ENCODE measurements around the gene IGFLR1.

Gene IGFLR1

DNA sequence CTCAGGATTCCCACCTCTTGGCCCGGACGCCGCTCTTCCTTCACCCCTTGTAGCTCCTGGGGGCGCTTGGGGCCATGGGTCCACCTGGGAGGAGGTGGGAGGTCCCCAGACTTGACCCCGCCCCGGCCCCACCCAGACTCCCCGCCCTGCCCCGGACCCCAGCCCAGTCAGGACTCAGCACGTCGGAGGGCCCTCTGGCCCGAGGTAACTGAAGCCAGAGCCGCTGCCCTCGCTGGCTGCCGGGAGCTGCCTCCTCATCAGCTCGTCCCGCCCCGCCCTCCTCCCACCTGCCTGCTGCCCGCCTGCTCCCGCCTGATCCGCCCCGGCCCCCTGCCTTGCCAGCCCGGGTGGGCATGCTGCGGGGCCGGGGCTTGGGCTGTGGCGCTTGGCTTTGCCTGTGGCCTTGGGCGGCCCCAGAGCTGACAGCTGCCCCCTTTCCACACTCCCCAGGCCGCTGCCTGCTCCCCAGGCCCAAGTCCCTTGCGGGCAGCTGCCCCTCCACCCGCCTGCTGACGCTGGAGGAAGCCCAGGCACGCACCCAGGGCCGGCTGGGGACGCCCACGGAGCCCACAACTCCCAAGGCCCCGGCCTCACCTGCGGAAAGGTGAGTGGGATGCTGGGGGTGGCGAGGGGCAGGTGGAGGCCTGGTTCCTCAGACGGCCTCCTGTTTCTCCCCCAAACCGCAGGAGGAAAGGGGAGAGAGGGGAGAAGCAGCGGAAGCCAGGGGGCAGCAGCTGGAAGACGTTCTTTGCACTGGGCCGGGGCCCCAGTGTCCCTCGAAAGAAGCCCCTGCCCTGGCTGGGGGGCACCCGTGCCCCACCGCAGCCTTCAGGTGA lies 42.5 kb upstream of the IGFLR1 start:
- no peak overlapping the region for H3K27ac ChIP-seq (ENCODE audit: low read depth, low read length)
- H3K9ac ChIP-seq (ENCODE audit: low read length): no peak overlapping the region
- H3K36me3 ChIP-seq (ENCODE audit: insufficient read depth, low read length): no peaks in the 10 kb centered on the region
- H3K27me3 ChIP-seq (ENCODE audit: control insufficient read depth in 1 of 2, insufficient read depth in 2 of 2, low read length in 2 of 2): no peaks in the 10 kb centered on the region
- H3K4me1 ChIP-seq (ENCODE audit: insufficient read depth, low read length): no peaks in the 10 kb centered on the region
- no peak overlapping the region for H3K4me3 ChIP-seq (ENCODE audit: low read depth in 1 of 2, low read length in 2 of 2)
- no peaks in the 10 kb centered on the region for H3K9me3 ChIP-seq (ENCODE audit: low read length)

DNA sequence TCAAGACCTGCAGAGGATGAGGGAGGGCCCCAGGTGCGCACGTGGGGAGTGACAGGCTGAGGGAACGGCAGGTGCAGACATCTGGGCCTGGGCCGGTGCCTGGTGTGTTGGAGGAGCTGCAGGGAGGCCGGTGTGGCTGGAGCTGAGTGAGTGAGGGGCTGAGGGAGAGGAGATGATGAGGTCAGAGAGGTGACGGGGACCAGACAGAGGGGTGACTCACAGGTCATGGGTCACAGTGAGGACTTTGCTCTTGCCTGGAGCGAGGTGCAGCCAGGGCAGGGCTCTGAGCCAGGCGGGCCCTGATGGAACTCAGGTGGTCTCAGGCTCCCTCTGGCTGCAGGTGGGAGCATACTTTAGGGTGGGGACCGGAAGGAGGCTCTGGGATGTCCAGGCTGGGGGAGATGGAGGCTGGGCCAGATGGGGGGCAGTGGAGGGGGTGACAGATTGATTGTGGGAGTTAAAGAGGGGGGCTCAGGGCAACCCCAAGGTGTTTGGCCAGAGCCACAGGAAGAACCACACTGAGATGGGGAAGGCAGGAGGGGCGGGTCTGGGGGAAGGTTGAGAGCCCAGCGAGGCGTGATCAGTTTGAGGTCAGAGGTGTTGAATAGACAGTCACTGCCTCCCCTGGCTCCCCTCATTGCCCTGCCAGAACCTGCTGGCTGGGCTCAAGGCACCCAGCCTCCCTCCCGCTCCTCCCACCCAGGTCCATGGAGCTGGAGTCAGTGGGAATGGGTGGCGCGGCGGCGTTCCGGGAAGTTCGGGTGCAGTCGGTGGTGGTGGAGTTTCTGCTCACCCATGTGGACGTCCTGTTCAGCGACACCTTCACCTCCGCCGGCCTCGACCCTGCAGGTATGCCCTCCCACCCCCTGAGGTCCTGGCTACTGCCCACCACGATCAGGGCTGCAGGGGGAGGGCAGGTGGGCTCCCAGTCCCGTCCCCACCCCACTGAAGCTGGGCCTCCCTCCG lies 41.5 kb upstream of the IGFLR1 start:
- Histone ChIP-seq H3K4me1 (ENCODE audit: insufficient read depth, low read length) (no peaks in the 10 kb centered on the region), H3K27ac (ENCODE audit: low read depth, low read length) (no peak overlapping the region), H3K9ac (ENCODE audit: low read length) (no peak overlapping the region), H3K36me3 (ENCODE audit: insufficient read depth, low read length) (no peaks in the 10 kb centered on the region), H3K27me3 (ENCODE audit: control insufficient read depth in 1 of 2, insufficient read depth in 2 of 2, low read length in 2 of 2) (no peaks in the 10 kb centered on the region), H3K9me3 (ENCODE audit: low read length) (no peaks in the 10 kb centered on the region), H3K4me3 (ENCODE audit: low read depth in 1 of 2, low read length in 2 of 2) (no peak overlapping the region)

DNA sequence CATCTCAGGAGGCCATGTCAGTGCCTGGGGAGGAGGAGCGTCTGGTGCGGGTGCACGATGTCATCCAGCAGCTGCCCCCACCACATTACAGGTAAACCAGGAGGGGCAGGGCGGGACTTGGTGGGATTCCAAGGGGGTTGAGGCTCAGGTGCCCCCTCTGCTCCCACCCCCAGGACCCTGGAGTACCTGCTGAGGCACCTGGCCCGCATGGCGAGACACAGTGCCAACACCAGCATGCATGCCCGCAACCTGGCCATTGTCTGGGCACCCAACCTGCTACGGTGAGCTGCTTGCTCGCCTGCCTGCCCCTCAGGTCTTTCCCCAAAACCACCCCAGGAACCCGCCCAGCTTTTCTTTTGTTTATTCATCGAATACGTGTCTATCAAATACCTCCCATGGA lies 40.3 kb upstream of the IGFLR1 start:
- Histone ChIP-seq H3K4me1 (ENCODE audit: insufficient read depth, low read length) (no peaks in the 10 kb centered on the region), H3K4me3 (ENCODE audit: low read depth in 1 of 2, low read length in 2 of 2) (no peak overlapping the region), H3K27ac (ENCODE audit: low read depth, low read length) (no peak overlapping the region), H3K9me3 (ENCODE audit: low read length) (no peaks in the 10 kb centered on the region), H3K36me3 (ENCODE audit: insufficient read depth, low read length) (no peaks in the 10 kb centered on the region), H3K27me3 (ENCODE audit: control insufficient read depth in 1 of 2, insufficient read depth in 2 of 2, low read length in 2 of 2) (no peaks in the 10 kb centered on the region), H3K9ac (ENCODE audit: low read length) (no peak overlapping the region)

DNA sequence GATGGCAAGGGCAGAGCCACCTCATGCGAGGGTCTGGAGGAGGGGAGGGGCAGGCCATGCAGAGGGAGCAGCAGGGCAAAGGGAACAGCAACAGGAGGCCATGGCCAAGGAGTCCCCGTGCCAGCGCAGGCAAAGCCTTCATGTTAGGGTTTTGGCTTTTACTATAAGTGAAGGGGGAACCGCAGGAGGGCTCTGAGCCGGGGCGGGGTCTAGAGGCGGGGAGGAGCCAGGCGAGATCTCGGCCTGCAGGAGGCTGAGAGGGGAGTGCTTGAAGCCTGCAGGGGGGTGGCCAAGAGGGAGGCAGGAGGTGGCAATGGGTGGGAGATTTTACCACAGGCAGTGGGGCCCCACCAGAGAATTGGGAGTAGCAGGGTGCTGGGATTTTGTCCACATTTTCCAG lies 39.4 kb upstream of the IGFLR1 start:
- Histone ChIP-seq H3K9ac (ENCODE audit: low read length) (no peak overlapping the region), H3K27ac (ENCODE audit: low read depth, low read length) (no peak overlapping the region), H3K27me3 (ENCODE audit: control insufficient read depth in 1 of 2, insufficient read depth in 2 of 2, low read length in 2 of 2) (no peaks in the 10 kb centered on the region), H3K4me3 (ENCODE audit: low read depth in 1 of 2, low read length in 2 of 2) (no peak overlapping the region), H3K9me3 (ENCODE audit: low read length) (no peaks in the 10 kb centered on the region), H3K36me3 (ENCODE audit: insufficient read depth, low read length) (no peaks in the 10 kb centered on the region), H3K4me1 (ENCODE audit: insufficient read depth, low read length) (peaks cover under 1% of the 10 kb centered on the region)

DNA sequence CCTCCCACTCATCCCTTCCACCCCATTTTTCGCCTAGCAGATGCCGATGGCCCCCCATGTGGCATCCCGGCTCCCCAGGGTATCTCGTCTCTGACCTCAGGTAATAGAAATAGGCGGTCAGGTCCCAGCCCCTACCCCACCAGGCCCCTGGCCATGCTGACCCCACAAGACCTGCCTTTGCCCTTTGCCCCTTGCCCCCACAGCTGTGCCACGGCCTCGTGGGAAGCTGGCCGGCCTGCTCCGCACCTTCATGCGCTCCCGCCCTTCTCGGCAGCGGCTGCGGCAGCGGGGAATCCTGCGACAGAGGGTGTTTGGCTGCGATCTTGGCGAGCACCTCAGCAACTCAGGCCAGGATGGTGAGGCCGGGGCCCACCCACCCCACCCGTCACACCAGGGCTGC lies 38.5 kb upstream of the IGFLR1 start:
- H3K27ac ChIP-seq (ENCODE audit: low read depth, low read length): no peak overlapping the region
- H3K4me3 ChIP-seq (ENCODE audit: low read depth in 1 of 2, low read length in 2 of 2): no peak overlapping the region
- H3K36me3 ChIP-seq (ENCODE audit: insufficient read depth, low read length): no peaks in the 10 kb centered on the region
- no peaks in the 10 kb centered on the region for H3K9me3 ChIP-seq (ENCODE audit: low read length)
- peaks cover 8% of the 10 kb centered on the region for H3K4me1 ChIP-seq (ENCODE audit: insufficient read depth, low read length)
- no peaks in the 10 kb centered on the region for H3K27me3 ChIP-seq (ENCODE audit: control insufficient read depth in 1 of 2, insufficient read depth in 2 of 2, low read length in 2 of 2)
- H3K9ac ChIP-seq (ENCODE audit: low read length): no peak overlapping the region

DNA sequence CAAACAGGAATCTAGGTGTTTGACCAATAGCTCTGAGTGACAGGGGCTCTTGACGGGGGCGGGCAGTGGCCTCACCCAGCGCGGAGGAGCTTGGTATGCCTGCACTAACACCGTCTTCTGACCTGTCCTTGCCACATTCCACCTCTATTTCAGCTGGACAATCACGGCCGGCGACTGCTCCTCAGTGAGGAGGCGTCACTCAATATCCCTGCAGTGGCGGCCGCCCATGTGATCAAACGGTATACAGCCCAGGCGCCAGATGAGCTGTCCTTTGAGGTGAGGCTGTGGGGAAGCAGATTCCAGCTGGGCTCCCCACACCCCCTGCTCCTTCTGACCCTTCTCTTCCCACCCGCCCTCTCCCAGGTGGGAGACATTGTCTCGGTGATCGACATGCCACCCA lies 37.8 kb upstream of the IGFLR1 start:
- Histone ChIP-seq H3K4me3 (ENCODE audit: low read depth in 1 of 2, low read length in 2 of 2) (no peak overlapping the region), H3K4me1 (ENCODE audit: insufficient read depth, low read length) (peaks cover 9% of the 10 kb centered on the region), H3K27ac (ENCODE audit: low read depth, low read length) (no peak overlapping the region), H3K27me3 (ENCODE audit: control insufficient read depth in 1 of 2, insufficient read depth in 2 of 2, low read length in 2 of 2) (no peaks in the 10 kb centered on the region), H3K9me3 (ENCODE audit: low read length) (no peaks in the 10 kb centered on the region), H3K9ac (ENCODE audit: low read length) (no peak overlapping the region), H3K36me3 (ENCODE audit: insufficient read depth, low read length) (no peaks in the 10 kb centered on the region)

DNA sequence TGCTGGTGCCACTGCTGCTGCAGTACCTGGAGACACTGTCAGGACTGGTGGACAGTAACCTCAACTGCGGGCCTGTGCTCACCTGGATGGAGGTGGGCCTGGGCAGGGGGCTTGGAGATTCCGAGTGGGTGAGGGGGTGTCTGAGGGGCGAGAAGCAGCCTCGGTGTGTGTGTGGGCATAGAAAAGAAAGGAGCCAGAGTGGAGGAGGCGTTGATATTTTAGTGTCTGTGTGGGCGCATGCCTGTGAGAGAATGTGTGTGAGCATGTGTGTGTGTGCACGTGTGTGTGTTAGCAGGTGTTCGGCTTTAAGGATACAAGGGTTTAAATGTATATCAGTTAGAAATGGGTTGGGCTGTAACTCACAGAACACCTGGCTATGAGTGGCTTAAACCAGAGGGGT lies 36.8 kb upstream of the IGFLR1 start:
- H3K4me3 ChIP-seq (ENCODE audit: low read depth in 1 of 2, low read length in 2 of 2): no peak overlapping the region
- H3K9me3 ChIP-seq (ENCODE audit: low read length): no peaks in the 10 kb centered on the region
- H3K36me3 ChIP-seq (ENCODE audit: insufficient read depth, low read length): no peaks in the 10 kb centered on the region
- H3K9ac ChIP-seq (ENCODE audit: low read length): no peak overlapping the region
- H3K4me1 ChIP-seq (ENCODE audit: insufficient read depth, low read length): peaks cover 18% of the 10 kb centered on the region
- H3K27me3 ChIP-seq (ENCODE audit: control insufficient read depth in 1 of 2, insufficient read depth in 2 of 2, low read length in 2 of 2): no peaks in the 10 kb centered on the region
- H3K27ac ChIP-seq (ENCODE audit: low read depth, low read length): no peak overlapping the region

DNA sequence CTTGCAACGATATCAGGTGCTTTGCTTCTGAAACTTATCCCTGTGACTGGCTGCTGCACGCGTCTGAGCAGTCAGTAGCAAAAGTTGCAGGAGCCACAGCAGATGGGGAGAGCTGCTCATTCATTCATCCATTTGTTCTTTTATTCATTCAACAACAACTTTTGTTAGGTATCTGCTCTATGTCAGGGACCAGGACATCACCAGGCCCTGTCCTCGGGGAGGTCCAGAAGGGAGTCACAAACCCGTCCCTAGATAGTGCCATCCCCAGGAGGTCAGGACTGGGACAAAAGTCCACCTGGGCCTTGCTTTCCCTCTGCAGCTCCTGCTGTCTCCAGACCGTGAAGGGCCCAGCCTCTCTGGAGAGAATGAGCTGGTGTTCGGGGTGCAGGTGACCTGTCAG lies 35.7 kb upstream of the IGFLR1 start:
- no peak overlapping the region for H3K4me3 ChIP-seq (ENCODE audit: low read depth in 1 of 2, low read length in 2 of 2)
- no peak overlapping the region for H3K27ac ChIP-seq (ENCODE audit: low read depth, low read length)
- H3K36me3 ChIP-seq (ENCODE audit: insufficient read depth, low read length): no peaks in the 10 kb centered on the region
- H3K4me1 ChIP-seq (ENCODE audit: insufficient read depth, low read length): peaks cover 18% of the 10 kb centered on the region
- H3K9ac ChIP-seq (ENCODE audit: low read length): no peak overlapping the region
- H3K27me3 ChIP-seq (ENCODE audit: control insufficient read depth in 1 of 2, insufficient read depth in 2 of 2, low read length in 2 of 2): no peaks in the 10 kb centered on the region
- H3K9me3 ChIP-seq (ENCODE audit: low read length): no peaks in the 10 kb centered on the region

DNA sequence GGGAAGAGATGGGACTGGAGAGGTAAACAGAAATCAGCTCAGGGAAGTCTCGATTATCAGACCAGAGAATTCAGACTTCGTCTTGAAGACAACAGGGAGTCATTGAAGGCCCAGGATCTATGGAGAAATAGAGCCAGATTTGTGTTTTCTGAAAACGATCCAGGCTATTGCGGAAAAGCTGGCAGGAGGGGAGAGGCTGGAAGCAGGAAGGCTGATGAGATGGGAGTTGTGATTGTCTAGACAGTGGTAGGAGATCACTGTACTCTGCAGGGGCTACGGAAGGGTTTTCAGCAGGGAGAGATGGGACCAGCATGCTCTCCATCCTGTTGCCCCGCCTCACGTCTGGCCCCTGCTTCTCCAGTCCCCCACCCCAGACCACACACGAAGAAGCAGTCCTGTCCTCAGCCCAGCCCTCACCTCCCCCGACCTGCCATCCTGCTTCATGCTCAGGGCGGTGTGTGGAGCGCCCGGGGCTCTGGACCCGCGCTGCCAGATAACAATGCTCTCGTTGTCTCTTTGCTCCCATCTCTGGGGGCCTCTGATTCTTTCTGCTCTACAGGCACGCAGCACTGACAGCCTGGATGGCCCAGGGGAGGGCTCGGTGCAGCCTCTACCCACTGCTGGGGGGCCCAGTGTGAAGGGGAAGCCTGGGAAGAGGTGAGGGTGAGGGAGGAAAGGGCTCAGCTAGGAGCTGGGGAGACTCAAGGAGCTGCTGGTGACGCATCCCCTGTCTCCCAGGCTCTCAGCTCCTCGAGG lies 35.0 kb upstream of the IGFLR1 start:
- no peak overlapping the region for H3K27ac ChIP-seq (ENCODE audit: low read depth, low read length)

DNA sequence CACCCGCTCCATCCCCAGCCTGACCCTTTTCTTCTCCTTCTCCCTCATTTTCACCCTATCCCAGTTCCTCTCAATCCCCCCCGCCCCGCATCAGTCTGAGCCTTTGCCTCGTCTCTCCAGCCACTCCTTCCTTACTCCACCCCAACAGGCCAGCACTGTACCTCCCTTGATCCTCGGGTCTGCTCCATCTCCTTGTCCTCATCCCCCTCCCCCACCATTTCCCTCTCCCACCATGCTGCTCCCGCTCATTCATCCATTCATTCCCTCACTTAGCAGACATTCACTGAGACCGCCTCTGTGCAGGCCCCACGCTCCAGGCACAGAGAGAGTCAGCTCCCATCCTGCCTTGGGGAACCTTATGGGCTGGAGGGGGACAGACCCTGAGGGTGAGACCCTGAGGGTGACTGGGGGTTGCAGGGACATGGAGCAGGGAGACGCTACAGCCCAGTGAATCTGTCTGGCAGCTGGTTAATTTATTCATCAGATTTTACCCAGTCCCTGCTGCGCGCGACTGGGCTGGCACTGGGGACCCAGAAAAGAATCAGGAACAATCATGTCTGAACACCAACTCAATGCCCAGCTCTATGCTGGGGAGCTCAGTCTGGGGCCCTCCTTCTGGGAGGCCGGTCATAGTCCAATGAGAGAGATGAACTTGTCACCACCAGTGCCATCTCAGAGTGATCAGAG lies 34.0 kb upstream of the IGFLR1 start:
- Histone ChIP-seq H3K9me3 (ENCODE audit: low read length) (no peaks in the 10 kb centered on the region), H3K27me3 (ENCODE audit: control insufficient read depth in 1 of 2, insufficient read depth in 2 of 2, low read length in 2 of 2) (no peaks in the 10 kb centered on the region), H3K4me1 (ENCODE audit: insufficient read depth, low read length) (peaks cover 18% of the 10 kb centered on the region), H3K36me3 (ENCODE audit: insufficient read depth, low read length) (no peaks in the 10 kb centered on the region), H3K9ac (ENCODE audit: low read length) (no peak overlapping the region), H3K4me3 (ENCODE audit: low read depth in 1 of 2, low read length in 2 of 2) (peak overlapping the region; percentile 61 to 70), H3K27ac (ENCODE audit: low read depth, low read length) (no peak overlapping the region)

More for the DNA sequence above, 35.0 kb upstream of the IGFLR1 start:
- H3K9me3 ChIP-seq (ENCODE audit: low read length): no peaks in the 10 kb centered on the region
- no peak overlapping the region for H3K4me3 ChIP-seq (ENCODE audit: low read depth in 1 of 2, low read length in 2 of 2)
- no peaks in the 10 kb centered on the region for H3K36me3 ChIP-seq (ENCODE audit: insufficient read depth, low read length)
- peaks cover 18% of the 10 kb centered on the region for H3K4me1 ChIP-seq (ENCODE audit: insufficient read depth, low read length)
- no peak overlapping the region for H3K9ac ChIP-seq (ENCODE audit: low read length)
- no peaks in the 10 kb centered on the region for H3K27me3 ChIP-seq (ENCODE audit: control insufficient read depth in 1 of 2, insufficient read depth in 2 of 2, low read length in 2 of 2)
